Ovary (tissue), 3 donors: ENCODE data around the gene HMGCS2.

Source experiments
- EP300 ChIP-seq: sonication (generic); formaldehyde crosslinking; IDR thresholded peaks from one replicate; pipeline ENCODE4 v1.6.1; 2017; ENCODE audit warnings: antibody characterized with exemption
- TF ChIP-seq, protein P1 (sequence below), 3 donors: fragments of 450-650 bp in 2 of 3; fragments of 200-600 bp in 1 of 3; IDR thresholded peaks; one replicate each; pipeline versions ENCODE4 v1.5.1 to v1.8.0; 2016 to 2022; ENCODE audit warnings: antibody characterized with exemption in 3 of 3, mild to moderate bottlenecking in 1 of 3
- donor health status: DM: no; HTN: no; CAD: no.

DNA sequence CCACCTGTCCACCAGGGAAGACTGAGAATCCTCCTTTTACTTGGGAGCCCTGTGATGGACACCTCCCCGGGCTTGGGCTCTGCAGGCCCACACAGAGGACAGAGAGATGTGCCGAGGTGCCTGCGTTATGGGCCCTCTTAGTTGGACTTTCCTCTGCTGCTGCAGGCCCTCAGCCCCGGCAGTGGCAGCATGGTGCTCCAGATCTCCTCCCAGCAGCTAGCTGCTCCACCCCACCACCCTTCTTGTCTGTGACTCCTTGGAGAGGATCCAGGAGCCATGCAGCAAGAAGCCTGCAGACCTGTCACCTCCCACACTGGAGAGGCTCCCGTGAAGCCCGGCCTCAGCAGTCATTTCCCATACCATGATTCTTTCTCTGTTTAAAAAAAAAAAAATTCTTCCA, 29.6 kb downstream of the HMGCS2 start:
- TF ChIP-seq, protein P1, sequence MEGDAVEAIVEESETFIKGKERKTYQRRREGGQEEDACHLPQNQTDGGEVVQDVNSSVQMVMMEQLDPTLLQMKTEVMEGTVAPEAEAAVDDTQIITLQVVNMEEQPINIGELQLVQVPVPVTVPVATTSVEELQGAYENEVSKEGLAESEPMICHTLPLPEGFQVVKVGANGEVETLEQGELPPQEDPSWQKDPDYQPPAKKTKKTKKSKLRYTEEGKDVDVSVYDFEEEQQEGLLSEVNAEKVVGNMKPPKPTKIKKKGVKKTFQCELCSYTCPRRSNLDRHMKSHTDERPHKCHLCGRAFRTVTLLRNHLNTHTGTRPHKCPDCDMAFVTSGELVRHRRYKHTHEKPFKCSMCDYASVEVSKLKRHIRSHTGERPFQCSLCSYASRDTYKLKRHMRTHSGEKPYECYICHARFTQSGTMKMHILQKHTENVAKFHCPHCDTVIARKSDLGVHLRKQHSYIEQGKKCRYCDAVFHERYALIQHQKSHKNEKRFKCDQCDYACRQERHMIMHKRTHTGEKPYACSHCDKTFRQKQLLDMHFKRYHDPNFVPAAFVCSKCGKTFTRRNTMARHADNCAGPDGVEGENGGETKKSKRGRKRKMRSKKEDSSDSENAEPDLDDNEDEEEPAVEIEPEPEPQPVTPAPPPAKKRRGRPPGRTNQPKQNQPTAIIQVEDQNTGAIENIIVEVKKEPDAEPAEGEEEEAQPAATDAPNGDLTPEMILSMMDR (IDR thresholded peaks at IDR 0.05) = no peak
- TF ChIP-seq EP300 = no peak
